Adrenal gland (tissue), 12 donors: ENCODE data around the gene TMEM52. TPM values are rescaled to one million over a fixed set of nuclear protein-coding genes. Genes with fewer than 3 reads are reported as not detected.
A peak's percentile ranks its signal among the peaks of the same experiment; 100 is the strongest.

Source experiments
- DNase-seq, 7 donors: peaks; one replicate each; pipeline ENCODE4 v3.0.0-alpha.2; 2019 to 2020
- H3K27ac ChIP-seq, 5 donors: fragments of 200-600 bp; sonication (generic) in 4 of 5; 1 replicate in 3 of 5; 2 replicates in 2 of 5; pipeline versions ENCODE4 v1.5.1 to v1.8.0; 2016 to 2020; ENCODE audit warnings: mild to moderate bottlenecking in 1 of 5
- H3K27me3 ChIP-seq: fragments of 200-600 bp; 2 replicates; pipeline ENCODE4 v1.8.0; 2021
- H3K36me3 ChIP-seq, 2 donors: fragments of 200-600 bp; replicated peaks in 1 of 2; 1 replicate in 1 of 2; 2 replicates in 1 of 2; pipeline versions ENCODE4 v1.5.1 to v1.8.0; 2018 to 2022
- H3K4me1 ChIP-seq, 2 donors: fragments of 200-600 bp; replicated peaks in 1 of 2; 1 replicate in 1 of 2; 2 replicates in 1 of 2; pipeline versions ENCODE4 v1.5.1 to v1.8.0; 2018 to 2021
- H3K4me3 ChIP-seq, 4 donors: fragments of 200-600 bp; sonication (generic) in 3 of 4; one replicate each; pipeline ENCODE4 v1.5.1; 2016 to 2018
- H3K9me3 ChIP-seq, 3 donors: fragments of 200-600 bp; sonication (generic) in 1 of 3; replicated peaks in 1 of 3; 1 replicate in 2 of 3; 2 replicates in 1 of 3; pipeline versions ENCODE4 v1.5.1 to v1.8.0; 2016 to 2021
- CTCF ChIP-seq, 6 experiments: fragments of 450-650 bp in 4 of 6; fragments of 200-600 bp in 2 of 6; sonication (generic) in 1 of 6; IDR thresholded peaks; 1 replicate in 5 of 6; 2 replicates in 1 of 6; pipeline versions ENCODE4 v1.5.1 to v1.8.0; 2016 to 2021; ENCODE audit warnings: antibody characterized with exemption in 6 of 6, mild to moderate bottlenecking in 2 of 6, moderate library complexity in 1 of 6
- POLR2A ChIP-seq, 2 donors: fragments of 450-650 bp; IDR thresholded peaks; one replicate each; pipeline ENCODE4 v1.6.1; 2017; ENCODE audit warnings: antibody characterized with exemption in 2 of 2, mild to moderate bottlenecking in 2 of 2, moderate library complexity in 1 of 2
- WGBS, 4 donors: extraction: QIAGEN DNeasy Blood & Tissue Kit in 2 of 4; methylation state at CpG; one replicate each; pipeline versions ENCODE4 v1.1.5 to v1.1.7; 2013 to 2017; 5-methylcytosine and 5-hydroxymethylcytosine counted together
- intact Hi-C, 2 donors: fragments of 100-400 bp; cut with DNase I; formaldehyde crosslinking; loops; one replicate each; pipeline versions ENCODE4 v1.14.1 to v1.15.0; 2022 to 2023
- polyA plus RNA-seq, 3 donors: library from polyadenylated mRNA; stranded (reverse); fragments of 200-250 nt in 2 of 3; fragments of 350-450 nt in 1 of 3; fragmentation: Illumina TruSeq in 1 of 3; extraction: RNeasy Lipid Tissue Mini Kit (QIAGEN cat#74804) in 1 of 3; gene quantifications; one replicate each; pipeline ENCODE4 v1.2.3, GENCODE V29; 2013 to 2014
- total RNA-seq, 9 donors: library from RNA; depleted of rRNA in 4 of 9; stranded (reverse); fragments of >200 nt in 4 of 9; fragments of 120-200 nt in 1 of 9; fragmentation: NEBNext Ultra II Directional in 1 of 9; extraction: Animal tissue kit (Norgen Biotek cat#: 25700) in 1 of 9; gene quantifications; one replicate each; pipeline versions ENCODE4 v1.1.0 to v1.2.4, GENCODE V29; 2013 to 2023
- donor health status: healthy with polysubstance abuse.
- donor health status: Bipolar disorder and iron deficiency.
- donor health status: DM: yes; HTN: yes; CAD: no.
- donor health status: DM: no; HTN: no; CAD: no.
- donor health status: DM: no; HTN: no; CAD: no.
- donor health status: DM: yes; HTN: yes; CAD: no.

The TMEM52 gene
- total and polyA plus RNA-seq, 12 donors, result 7.0 to 95.4 (median 61.7) TPM

GRCh38 chr1:1962752-1963151 is 43.7 kb upstream of the TMEM52 start:
- Histone ChIP-seq H3K4me1 (peaks cover 0 to 8% of the 10 kb centered on the region in 2 donors), H3K27ac (no peak overlapping the region), H3K27me3 (no peaks in the 10 kb centered on the region), H3K36me3 (no peaks in the 10 kb centered on the region), H3K9me3 (no peaks in the 10 kb centered on the region), H3K4me3 (no peak overlapping the region)
- 65 to 75% (median 72%) methylated on average over 2 of the region's 2 CpGs for WGBS, 4 donors
- no peak for TF ChIP-seq POLR2A (IDR thresholded peaks at IDR 0.05)
- intact Hi-C loops, result no loop called here
- DNase-seq, result no peak

GRCh38 chr1:1960480-1961196 is 41.6 kb upstream of the TMEM52 start:
- Histone ChIP-seq H3K27me3 (no peaks in the 10 kb centered on the region), H3K36me3 (no peaks in the 10 kb centered on the region), H3K27ac (no peak overlapping the region), H3K4me1 (peaks cover 0 to 8% of the 10 kb centered on the region in 2 donors), H3K9me3 (no peaks in the 10 kb centered on the region), H3K4me3 (no peak overlapping the region)
- WGBS, 4 donors, result 56 to 64% (median 63%) methylated on average over 17 of the region's 17 CpGs
- TF ChIP-seq POLR2A (IDR thresholded peaks at IDR 0.05) (no peak), CTCF (IDR thresholded peaks at IDR 0.05) (no peak)
- intact Hi-C loops, result no loop called here
- DNase-seq, result no peak

GRCh38 chr1:1959840-1960479 is 40.9 kb upstream of the TMEM52 start:
- 2 to 19% (median 5%) methylated on average over 8 to 23 of the region's 23 CpGs for WGBS, 4 donors
- Histone ChIP-seq H3K27me3 (no peaks in the 10 kb centered on the region), H3K4me1 (peaks cover 0 to 8% of the 10 kb centered on the region in 2 donors), H3K27ac (no peak overlapping the region), H3K4me3 (peak overlapping the region in 1 of 4 donors; percentile 31), H3K36me3 (no peaks in the 10 kb centered on the region), H3K9me3 (no peaks in the 10 kb centered on the region)
- peak; percentile 90 to 94 (median 91) for DNase-seq
- intact Hi-C loops, result loop anchor here (5.0 kb wide), 2 partner anchors 82 to 87 kb away; no protein-coding TSS in a partner anchor
- TF ChIP-seq CTCF (IDR thresholded peaks at IDR 0.05) (peak; percentile 86 to 97 (median 94)), POLR2A (IDR thresholded peaks at IDR 0.05) (peak in 1 of 2 donors; percentile 12)

- TF ChIP-seq POLR2A (IDR thresholded peaks at IDR 0.05) (no peak), CTCF (IDR thresholded peaks at IDR 0.05) (no peak)
- no peak for DNase-seq
- intact Hi-C loops, result loop anchor here (5.0 kb wide), 2 partner anchors 83 to 88 kb away; no protein-coding TSS in a partner anchor
- peaks cover 0 to 8% of the 10 kb centered on the region in 2 donors for H3K4me1 ChIP-seq
- H3K27ac ChIP-seq, result no peak overlapping the region
- H3K27me3 ChIP-seq, result no peaks in the 10 kb centered on the region
- H3K9me3 ChIP-seq, result no peaks in the 10 kb centered on the region
- H3K4me3 ChIP-seq, result peak overlapping the region in 1 of 4 donors; percentile 31
- WGBS, 4 donors, result 73 to 81% (median 75%) methylated on average over 6 to 12 of the region's 12 CpGs
- no peaks in the 10 kb centered on the region for H3K36me3 ChIP-seq
Measured at GRCh38 chr1:1959459-1959839, 40.4 kb upstream of the TMEM52 start.
